ENCODE data around the gene SIX4.

The SIX4 gene

GRCh38 chr14:60722107-60722356 lies 2.1 kb downstream of the SIX4 start:
- no peak for DNase-seq (ENCODE audit: low read depth in 3 of 3)

GRCh38 chr14:60721326-60722106 lies 2.6 kb downstream of the SIX4 start:
- peak; percentile 32 to 69 (median 62) for DNase-seq (ENCODE audit: low read depth in 3 of 3)

- no peak for DNase-seq (ENCODE audit: low read depth in 3 of 3)
Observed at GRCh38 chr14:60720962-60721325, 3.2 kb downstream of the SIX4 start.

GRCh38 chr14:60720391-60720790 lies 3.8 kb downstream of the SIX4 start:
- DNase-seq (ENCODE audit: low read depth in 3 of 3) = no peak

- no peak for DNase-seq (ENCODE audit: low read depth in 3 of 3)
Observed at GRCh38 chr14:60713513-60713912, 10.6 kb downstream of the SIX4 start.

GRCh38 chr14:60710494-60710893 lies 13.7 kb downstream of the SIX4 start:
- no peak for DNase-seq (ENCODE audit: low read depth in 3 of 3)

- DNase-seq (ENCODE audit: low read depth in 3 of 3) = no peak
Observed at GRCh38 chr14:60707858-60708257, 16.3 kb downstream of the SIX4 start.

GRCh38 chr14:60705100-60705499 lies 19.1 kb downstream of the SIX4 start:
- no peak for DNase-seq (ENCODE audit: low read depth in 3 of 3)

- DNase-seq (ENCODE audit: low read depth in 3 of 3) = no peak
Observed at GRCh38 chr14:60700598-60700997, 23.6 kb downstream of the SIX4 start.

GRCh38 chr14:60695327-60695726 lies 28.8 kb downstream of the SIX4 start:
- no peak for DNase-seq (ENCODE audit: low read depth in 3 of 3)

GRCh38 chr14:60691383-60692113 lies 32.6 kb downstream of the SIX4 start:
- DNase-seq (ENCODE audit: low read depth in 3 of 3) = no peak

- no peak for DNase-seq (ENCODE audit: low read depth in 3 of 3)
Observed at GRCh38 chr14:60686865-60687264, 37.3 kb downstream of the SIX4 start.

GRCh38 chr14:60684203-60684602 lies 39.9 kb downstream of the SIX4 start:
- DNase-seq (ENCODE audit: low read depth in 3 of 3) = no peak

- no peak for DNase-seq (ENCODE audit: low read depth in 3 of 3)
Observed at GRCh38 chr14:60681271-60681670, 42.9 kb downstream of the SIX4 start.

- DNase-seq (ENCODE audit: low read depth in 3 of 3) = no peak
Observed at GRCh38 chr14:60680511-60680910, 43.6 kb downstream of the SIX4 start.

- no peak for DNase-seq (ENCODE audit: low read depth in 3 of 3)
Observed at GRCh38 chr14:60679566-60680258, 44.4 kb downstream of the SIX4 start.

- no peak for DNase-seq (ENCODE audit: low read depth in 3 of 3)
Observed at GRCh38 chr14:60677701-60678100, 46.5 kb downstream of the SIX4 start.

GRCh38 chr14:60670989-60671388 lies 53.2 kb downstream of the SIX4 start:
- DNase-seq (ENCODE audit: low read depth in 3 of 3) = no peak

- no peak for DNase-seq (ENCODE audit: low read depth in 3 of 3)
Observed at GRCh38 chr14:60668431-60669112, 55.6 kb downstream of the SIX4 start.

- no peak for DNase-seq (ENCODE audit: low read depth in 3 of 3)
Observed at GRCh38 chr14:60665177-60665550, 59.0 kb downstream of the SIX4 start.

GRCh38 chr14:60662982-60663381 lies 61.2 kb downstream of the SIX4 start:
- DNase-seq (ENCODE audit: low read depth in 3 of 3) = no peak

GRCh38 chr14:60661721-60662120 lies 62.4 kb downstream of the SIX4 start:
- no peak for DNase-seq (ENCODE audit: low read depth in 3 of 3)
